Adrenal gland (tissue), 5 donors: ENCODE data around the gene MCU.

Experiments used
- CTCF ChIP-seq, 6 experiments: fragments of 450-650 bp in 4 of 6; fragments of 200-600 bp in 2 of 6; sonication (generic) in 1 of 6; IDR thresholded peaks; 1 replicate in 5 of 6; 2 replicates in 1 of 6; pipeline versions ENCODE4 v1.5.1 to v1.8.0; 2016 to 2021; ENCODE audit warnings: antibody characterized with exemption in 6 of 6, mild to moderate bottlenecking in 2 of 6, moderate library complexity in 1 of 6
- POLR2A ChIP-seq, 2 donors: fragments of 450-650 bp; IDR thresholded peaks; one replicate each; pipeline ENCODE4 v1.6.1; 2017; ENCODE audit warnings: antibody characterized with exemption in 2 of 2, mild to moderate bottlenecking in 2 of 2, moderate library complexity in 1 of 2
- donor health status: DM: no; HTN: no; CAD: no.

DNA sequence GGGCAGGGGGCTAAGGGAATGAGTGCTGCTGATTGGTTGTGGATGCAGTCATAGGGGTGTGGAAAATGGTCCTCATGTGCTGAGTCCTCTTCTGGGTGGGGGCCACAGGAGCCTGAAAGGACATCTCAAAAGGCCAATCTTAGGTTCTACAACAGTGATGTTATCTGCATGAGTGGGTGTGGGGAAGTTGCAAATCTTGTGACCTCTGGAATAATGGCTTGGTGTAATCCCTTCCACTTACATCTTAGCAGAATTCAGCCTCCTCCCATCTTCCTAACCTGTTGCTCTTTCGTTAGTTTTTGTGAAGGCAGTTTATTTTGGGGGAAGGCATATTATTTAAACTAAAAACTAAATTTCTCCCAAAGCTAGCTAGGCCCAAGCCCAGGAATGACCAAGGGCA lies 159.6 kb downstream of the MCU start:
- TF ChIP-seq CTCF (IDR thresholded peaks at IDR 0.05) = no peak
- TF ChIP-seq POLR2A (IDR thresholded peaks at IDR 0.05) = no peak
